AG09309 (cell line): ENCODE results near the gene ARID5B.

Experiments used
- DNase-seq: peaks from one replicate; pipeline ENCODE4 v3.0.0-alpha.2; 2010; ENCODE audit warnings: low read depth
- H3K4me3 ChIP-seq: 2 replicates; pipeline ENCODE4 v1.5.1; 2011; ENCODE audit warnings: mild to moderate bottlenecking, low read depth, low read length, moderate library complexity; ENCODE audit not compliant: control insufficient read depth
- TF ChIP-seq, protein P1 (sequence below): IDR thresholded peaks from 2 replicates; pipeline ENCODE4 v1.5.1; 2011; ENCODE audit warnings: mild to moderate bottlenecking, low read depth, low read length, inconsistent platforms; ENCODE audit not compliant: insufficient read depth, control insufficient read depth; ENCODE audit errors: missing control alignments

The ARID5B gene

DNA sequence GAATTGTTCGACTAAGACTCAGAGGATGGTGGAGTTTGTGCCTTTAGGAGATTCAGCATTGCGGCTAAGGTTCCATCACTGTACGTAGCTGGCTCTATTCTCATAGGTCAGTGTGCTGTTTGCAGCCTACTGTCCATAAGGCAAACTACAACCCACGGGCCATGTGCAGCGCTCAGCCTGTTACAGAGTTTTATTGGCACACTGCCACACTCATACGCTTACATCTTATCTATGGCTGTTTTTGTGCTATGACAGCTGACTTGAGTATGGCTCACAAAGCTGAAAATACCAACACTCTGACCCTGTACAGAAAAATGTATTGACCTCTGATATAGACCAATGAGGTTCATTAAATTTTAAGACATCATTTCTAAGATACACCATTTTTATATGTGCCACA lies 114.5 kb downstream of the ARID5B start:
- DNase-seq: no peak
- no peak overlapping the region for H3K4me3 ChIP-seq
- TF ChIP-seq, protein P1, sequence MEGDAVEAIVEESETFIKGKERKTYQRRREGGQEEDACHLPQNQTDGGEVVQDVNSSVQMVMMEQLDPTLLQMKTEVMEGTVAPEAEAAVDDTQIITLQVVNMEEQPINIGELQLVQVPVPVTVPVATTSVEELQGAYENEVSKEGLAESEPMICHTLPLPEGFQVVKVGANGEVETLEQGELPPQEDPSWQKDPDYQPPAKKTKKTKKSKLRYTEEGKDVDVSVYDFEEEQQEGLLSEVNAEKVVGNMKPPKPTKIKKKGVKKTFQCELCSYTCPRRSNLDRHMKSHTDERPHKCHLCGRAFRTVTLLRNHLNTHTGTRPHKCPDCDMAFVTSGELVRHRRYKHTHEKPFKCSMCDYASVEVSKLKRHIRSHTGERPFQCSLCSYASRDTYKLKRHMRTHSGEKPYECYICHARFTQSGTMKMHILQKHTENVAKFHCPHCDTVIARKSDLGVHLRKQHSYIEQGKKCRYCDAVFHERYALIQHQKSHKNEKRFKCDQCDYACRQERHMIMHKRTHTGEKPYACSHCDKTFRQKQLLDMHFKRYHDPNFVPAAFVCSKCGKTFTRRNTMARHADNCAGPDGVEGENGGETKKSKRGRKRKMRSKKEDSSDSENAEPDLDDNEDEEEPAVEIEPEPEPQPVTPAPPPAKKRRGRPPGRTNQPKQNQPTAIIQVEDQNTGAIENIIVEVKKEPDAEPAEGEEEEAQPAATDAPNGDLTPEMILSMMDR: no peak

DNA sequence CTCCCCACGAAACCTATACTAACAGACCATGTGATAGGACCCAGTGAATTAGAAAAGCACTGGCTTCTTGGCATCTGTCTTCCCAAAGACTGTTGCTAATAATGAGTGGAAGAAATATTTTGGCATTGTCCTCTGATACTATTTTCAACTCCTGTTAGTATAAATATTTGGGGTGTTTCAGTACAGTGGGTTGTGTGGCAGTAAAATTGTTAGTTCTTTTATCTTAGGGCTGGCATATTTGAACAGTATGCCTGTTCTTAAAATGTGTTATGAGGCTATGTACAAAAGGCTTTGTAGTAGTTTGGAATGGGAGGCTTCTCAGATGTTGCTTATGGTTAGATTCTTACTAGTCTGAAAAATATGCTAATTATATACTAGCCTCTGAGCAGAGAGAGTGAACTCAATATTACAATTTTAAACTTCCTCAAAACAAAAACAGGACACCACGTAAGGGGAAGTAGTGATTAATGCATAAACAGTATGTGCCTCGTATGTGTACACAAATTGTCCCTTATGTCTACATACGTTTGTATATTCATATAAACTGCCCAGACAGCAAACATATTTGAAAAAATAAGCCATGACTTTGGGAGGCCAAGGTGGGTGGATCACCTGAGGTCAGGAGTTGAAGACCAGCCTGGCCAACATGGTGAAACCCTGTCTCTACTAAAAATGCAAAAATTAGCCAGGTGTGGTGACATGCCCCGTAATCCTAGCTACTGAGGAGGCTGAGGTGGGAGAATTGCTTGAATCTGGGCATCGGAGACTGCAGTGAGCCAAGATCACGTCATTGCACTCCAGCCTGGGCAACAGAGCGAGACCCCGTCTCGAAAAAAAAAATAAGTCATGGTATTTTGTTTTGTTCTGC lies 115.4 kb downstream of the ARID5B start:
- H3K4me3 ChIP-seq: no peak overlapping the region

DNA sequence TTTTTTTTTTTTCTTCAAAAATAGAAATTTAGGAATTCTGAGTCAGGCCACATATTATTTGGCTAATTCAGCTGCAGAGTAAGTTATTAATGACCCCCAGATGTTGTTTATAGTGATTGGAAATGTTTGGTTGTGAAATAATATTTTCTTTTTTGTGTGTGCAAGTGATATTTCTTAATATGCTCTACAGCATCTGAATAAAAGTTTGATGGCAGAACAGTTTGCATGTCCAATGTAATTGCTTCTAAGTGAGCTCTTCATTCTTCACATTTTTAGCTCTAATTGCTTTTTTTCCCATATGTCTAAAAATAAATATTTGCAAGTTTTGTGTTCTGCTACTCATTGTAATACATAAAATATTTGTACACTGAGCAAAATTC lies 116.0 kb downstream of the ARID5B start:
- H3K4me3 ChIP-seq: no peak overlapping the region
- no peak for DNase-seq
- TF ChIP-seq, protein P1: no peak

More for the DNA sequence above, 115.4 kb downstream of the ARID5B start:
- TF ChIP-seq, protein P1: no peak
- DNase-seq: no peak

DNA sequence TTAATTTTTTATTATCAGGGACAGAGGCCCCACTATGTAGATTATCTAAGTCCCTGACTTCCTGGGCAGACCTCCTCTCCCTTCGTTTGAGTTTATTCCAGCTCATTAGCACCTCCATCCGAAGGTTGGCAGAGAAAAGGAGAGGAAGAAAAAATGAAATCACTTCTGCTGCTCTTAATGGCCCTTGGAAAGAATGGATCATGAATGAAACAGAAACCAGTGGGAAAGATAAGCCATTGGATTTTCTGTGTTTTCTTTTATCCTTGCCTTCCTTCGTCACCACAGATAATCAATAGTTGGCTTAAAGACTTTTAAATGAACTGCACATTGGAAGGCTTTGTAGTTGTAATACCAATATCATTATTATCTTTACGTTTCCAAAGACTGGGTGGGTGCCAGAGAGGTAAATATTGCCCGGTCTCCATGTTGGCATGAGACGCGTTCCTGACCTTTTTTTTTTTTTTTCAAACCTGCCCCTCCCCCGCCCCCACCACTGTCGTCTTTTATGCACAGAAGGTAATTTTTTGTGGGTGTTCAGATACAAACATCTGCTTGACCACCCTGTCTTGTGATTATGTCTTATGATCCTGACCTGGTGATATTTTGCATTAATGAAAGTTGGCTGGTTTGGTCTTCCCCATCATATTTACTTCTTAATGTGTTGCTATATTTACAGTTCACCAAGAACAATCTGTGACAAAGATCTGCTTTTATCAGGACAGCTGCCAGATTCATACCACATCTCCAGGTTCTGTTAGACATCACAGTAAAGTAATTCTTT lies 116.8 kb downstream of the ARID5B start:
- TF ChIP-seq, protein P1: no peak
- no peak overlapping the region for H3K4me3 ChIP-seq
- DNase-seq: no peak

DNA sequence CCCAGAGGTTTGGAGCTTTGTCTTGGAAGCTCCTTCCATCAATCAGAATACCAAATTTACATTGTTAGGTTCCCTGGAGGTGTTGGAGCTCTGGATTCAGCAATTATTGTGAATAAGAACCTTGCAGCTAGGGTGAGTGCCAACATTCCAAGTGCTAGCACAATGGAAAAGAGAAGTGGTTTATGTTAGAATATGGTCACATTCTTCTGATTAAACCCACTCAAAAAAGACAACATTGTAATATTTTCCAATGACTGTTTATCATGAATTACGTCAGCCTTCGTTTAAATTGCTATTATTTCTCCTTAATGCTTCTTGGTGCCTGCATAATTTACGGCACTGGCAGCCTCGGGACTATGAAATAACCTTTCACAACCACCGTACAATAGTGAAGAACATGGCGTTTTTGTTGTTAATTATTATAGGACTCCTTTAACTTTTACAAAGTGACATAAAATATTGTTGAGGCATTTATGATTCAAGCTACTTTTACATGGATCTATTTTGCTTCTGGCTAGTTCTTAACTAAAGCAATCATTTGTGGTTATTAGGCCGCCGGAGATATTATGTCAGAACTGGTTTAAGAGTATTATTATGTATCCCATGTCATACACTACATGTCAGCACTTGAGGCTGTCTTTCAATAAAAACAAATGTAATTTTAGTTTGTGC lies 117.7 kb downstream of the ARID5B start:
- TF ChIP-seq, protein P1: no peak
- H3K4me3 ChIP-seq: no peak overlapping the region
- DNase-seq: no peak

DNA sequence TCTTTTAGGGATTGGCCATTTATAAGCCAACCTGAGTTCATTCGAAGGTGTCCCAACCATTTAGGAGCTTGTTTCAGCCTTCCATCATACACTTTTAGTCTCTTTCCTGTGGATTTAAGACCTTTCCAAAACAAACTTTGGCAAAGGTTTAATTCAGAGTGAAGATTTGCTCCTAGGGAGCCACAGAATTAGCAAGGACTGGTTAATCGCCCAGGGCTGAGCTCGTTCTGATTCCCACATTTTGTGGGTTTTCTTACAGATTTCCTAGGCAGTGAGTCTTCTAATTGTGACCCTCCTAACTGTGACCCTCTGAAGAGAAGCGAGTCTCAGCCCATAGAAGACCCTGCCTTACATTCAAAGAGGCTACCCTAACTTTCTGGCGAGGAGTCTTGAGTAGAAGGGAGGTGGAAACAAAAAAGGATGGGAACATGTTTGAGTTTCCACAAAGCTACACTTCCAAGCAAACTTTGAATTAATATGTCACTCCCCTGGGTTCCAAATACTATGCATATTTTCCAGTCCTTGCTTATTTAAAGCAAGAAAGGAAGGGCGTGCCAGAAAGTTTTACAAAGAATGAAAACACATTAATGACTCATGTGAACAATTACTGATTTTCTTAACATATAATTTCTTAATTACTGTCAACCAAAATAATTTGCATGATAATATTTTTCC lies 118.3 kb downstream of the ARID5B start:
- no peak for DNase-seq
- H3K4me3 ChIP-seq: no peak overlapping the region

More for the DNA sequence above, 118.3 kb downstream of the ARID5B start:
- TF ChIP-seq, protein P1: no peak
